Esophagus squamous epithelium (tissue), 5 donors: ENCODE data around the gene OR6S1. TPM values are rescaled to one million over a fixed set of nuclear protein-coding genes. Genes with fewer than 3 reads are reported as not detected.

Experiments
- DNase-seq: peaks from one replicate; lab custom pipeline; 2025; lab: John Stamatoyannopoulos, UW
- H3K27ac ChIP-seq, 4 donors: fragments of 200-600 bp; sonication (generic); one replicate each; pipeline ENCODE4 v1.5.1; 2016 to 2019; ENCODE audit warnings: mild to moderate bottlenecking in 1 of 4
- H3K27me3 ChIP-seq, 4 donors: fragments of 200-600 bp; sonication (generic); 1 replicate in 3 of 4; 2 replicates in 1 of 4; pipeline versions ENCODE4 v1.5.1 to v1.6.0; 2017 to 2021; ENCODE audit warnings: antibody characterized with exemption in 1 of 4
- H3K36me3 ChIP-seq, 3 donors: fragments of 200-600 bp; sonication (generic); one replicate each; pipeline ENCODE4 v1.5.1; 2016 to 2019
- H3K4me1 ChIP-seq, 3 donors: fragments of 200-600 bp; sonication (generic); one replicate each; pipeline ENCODE4 v1.5.1; 2017 to 2019
- H3K4me3 ChIP-seq, 4 donors: fragments of 200-600 bp; sonication (generic); 1 replicate in 3 of 4; 2 replicates in 1 of 4; pipeline ENCODE4 v1.5.1; 2016 to 2019; ENCODE audit warnings: mild to moderate bottlenecking in 2 of 4, moderate library complexity in 1 of 4
- H3K9me3 ChIP-seq, 3 donors: fragments of 200-600 bp; sonication (generic); one replicate each; pipeline ENCODE4 v1.5.1; 2016 to 2019
- POLR2A ChIP-seq, 4 donors: fragments of 450-650 bp; IDR thresholded peaks; one replicate each; pipeline ENCODE4 v1.6.1; 2017; ENCODE audit warnings: antibody characterized with exemption in 4 of 4, mild to moderate bottlenecking in 4 of 4, moderate library complexity in 3 of 4
- WGBS, 2 donors: methylation state at CpG; one replicate each; pipeline ENCODE4 v1.1.5; 2018; 5-methylcytosine and 5-hydroxymethylcytosine counted together
- intact Hi-C: fragments of 100-400 bp; cut with DNase I; formaldehyde crosslinking; loops from one replicate; pipeline ENCODE4 v1.15.0; 2022
- total RNA-seq, 4 donors: library from RNA; depleted of rRNA; stranded (reverse); fragments of >200 nt; gene quantifications; one replicate each; pipeline ENCODE4 v1.1.0, GENCODE V29; 2016
- TF ChIP-seq, protein P1 (sequence below), 6 experiments: fragments of 450-650 bp in 4 of 6; fragments of 200-600 bp in 2 of 6; sonication (generic) in 2 of 6; IDR thresholded peaks; one replicate each; pipeline ENCODE4 v1.5.1; 2016 to 2019; ENCODE audit warnings: antibody characterized with exemption in 6 of 6, mild to moderate bottlenecking in 4 of 6, moderate library complexity in 4 of 6
- donor health status: DM: yes; HTN: yes; CAD: no.

OR6S1 gene
- total RNA-seq, 4 donors from 2014 or later, result not detected

DNA sequence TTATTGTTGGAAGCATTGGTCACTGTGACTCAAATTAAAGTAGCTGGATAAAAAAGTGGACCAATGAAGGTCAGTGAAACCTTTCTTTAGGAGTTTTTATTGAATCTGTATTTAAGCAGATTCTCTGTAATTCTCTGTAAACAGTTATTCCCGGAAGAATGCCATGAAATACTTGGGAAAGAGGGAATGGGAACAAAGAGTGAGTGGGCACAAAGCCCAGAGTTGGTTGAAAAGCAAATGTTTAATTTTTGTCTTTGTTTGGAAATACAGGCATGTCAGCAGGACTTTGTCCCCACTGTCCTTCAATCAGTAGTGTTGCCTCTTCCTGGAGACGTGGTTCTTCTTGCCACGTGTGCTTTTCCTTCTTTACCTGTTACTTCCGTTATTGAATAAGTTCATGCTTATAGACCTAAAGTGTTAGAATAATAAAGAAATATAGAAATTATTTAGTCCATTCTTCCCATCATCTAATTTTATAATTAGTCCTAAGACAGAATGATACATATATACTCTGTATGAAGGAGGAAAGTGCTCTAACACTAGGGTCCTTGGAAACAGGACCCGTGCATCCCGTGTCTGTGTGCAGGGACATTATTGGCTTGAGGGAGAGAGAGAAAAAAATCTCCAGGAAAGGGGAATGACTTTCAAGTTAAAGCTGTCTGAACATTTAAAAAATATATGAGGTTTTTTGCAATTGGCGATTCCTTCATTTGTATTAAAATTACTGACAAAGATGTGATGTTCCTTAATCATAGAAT lies 45.1 kb upstream of the OR6S1 start:
- TF ChIP-seq POLR2A (IDR thresholded peaks at IDR 0.05), result no peak
- TF ChIP-seq, protein P1, sequence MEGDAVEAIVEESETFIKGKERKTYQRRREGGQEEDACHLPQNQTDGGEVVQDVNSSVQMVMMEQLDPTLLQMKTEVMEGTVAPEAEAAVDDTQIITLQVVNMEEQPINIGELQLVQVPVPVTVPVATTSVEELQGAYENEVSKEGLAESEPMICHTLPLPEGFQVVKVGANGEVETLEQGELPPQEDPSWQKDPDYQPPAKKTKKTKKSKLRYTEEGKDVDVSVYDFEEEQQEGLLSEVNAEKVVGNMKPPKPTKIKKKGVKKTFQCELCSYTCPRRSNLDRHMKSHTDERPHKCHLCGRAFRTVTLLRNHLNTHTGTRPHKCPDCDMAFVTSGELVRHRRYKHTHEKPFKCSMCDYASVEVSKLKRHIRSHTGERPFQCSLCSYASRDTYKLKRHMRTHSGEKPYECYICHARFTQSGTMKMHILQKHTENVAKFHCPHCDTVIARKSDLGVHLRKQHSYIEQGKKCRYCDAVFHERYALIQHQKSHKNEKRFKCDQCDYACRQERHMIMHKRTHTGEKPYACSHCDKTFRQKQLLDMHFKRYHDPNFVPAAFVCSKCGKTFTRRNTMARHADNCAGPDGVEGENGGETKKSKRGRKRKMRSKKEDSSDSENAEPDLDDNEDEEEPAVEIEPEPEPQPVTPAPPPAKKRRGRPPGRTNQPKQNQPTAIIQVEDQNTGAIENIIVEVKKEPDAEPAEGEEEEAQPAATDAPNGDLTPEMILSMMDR (IDR thresholded peaks at IDR 0.05), result no peak
- no peak for DNase-seq
- Histone ChIP-seq H3K4me1 (peaks cover 12 to 59% (median 14%) of the 10 kb centered on the region in 3 donors), H3K4me3 (peak overlapping the region in 2 of 4 donors; percentile 71 to 89), H3K27ac (peak overlapping the region in 3 of 4 donors; percentile 57 to 100 (median 98)), H3K36me3 (no peaks in the 10 kb centered on the region), H3K27me3 (no peaks in the 10 kb centered on the region), H3K9me3 (no peaks in the 10 kb centered on the region)
- 64 to 68% methylated on average over 7 of the region's 7 CpGs for WGBS, 2 donors
- intact Hi-C loops, result loop anchor here (10.0 kb wide), 1 partner anchor 352 kb away; the partner anchor contains the start of gene CCNB1IP1

- H3K9me3 ChIP-seq, result no peaks in the 10 kb centered on the region
- peaks cover 20 to 66% (median 21%) of the 10 kb centered on the region in 3 donors for H3K4me1 ChIP-seq
- H3K27me3 ChIP-seq, result no peaks in the 10 kb centered on the region
- TF ChIP-seq POLR2A (IDR thresholded peaks at IDR 0.05), result no peak
- TF ChIP-seq, protein P1 (IDR thresholded peaks at IDR 0.05), result no peak
- DNase-seq, result no peak
- intact Hi-C loops, result loop anchor here (2.0 to 10.0 kb wide), 2 partner anchors 72 to 350 kb away; partner anchors contain the start of gene CCNB1IP1
- peak overlapping the region; percentile 98 to 100 (median 99) for H3K27ac ChIP-seq
- H3K4me3 ChIP-seq, result peak overlapping the region; percentile 65 to 93 (median 80)
- 12 to 16% methylated on average over 15 to 17 of the region's 22 CpGs for WGBS, 2 donors
- H3K36me3 ChIP-seq, result no peaks in the 10 kb centered on the region
Measured at GRCh38 chr14:20684662-20685456, 43.4 kb upstream of the OR6S1 start.

- TF ChIP-seq, protein P1 (IDR thresholded peaks at IDR 0.05), result peak in 2 of 6 experiments; percentile 3 to 7
- peak in 3 of 4 donors; percentile 49 to 81 (median 73) for TF ChIP-seq POLR2A (IDR thresholded peaks at IDR 0.05)
- 0% methylated on average over 15 to 24 of the region's 42 CpGs for WGBS, 2 donors
- H3K36me3 ChIP-seq, result no peaks in the 10 kb centered on the region
- peak within 1 kb of the TSS; percentile 65 to 93 (median 80) for H3K4me3 ChIP-seq
- intact Hi-C loops, result loop anchor here (2.0 to 10.0 kb wide), 2 partner anchors 71 to 349 kb away; partner anchors contain the start of gene CCNB1IP1
- H3K27ac ChIP-seq, result peak within 1 kb of the TSS; percentile 98 to 100 (median 99)
- no peaks in the 10 kb centered on the region for H3K9me3 ChIP-seq
- no peaks in the 10 kb centered on the region for H3K27me3 ChIP-seq
- peaks cover 20 to 69% (median 21%) of the 10 kb centered on the region in 3 donors for H3K4me1 ChIP-seq
- peak; percentile 26 for DNase-seq
Measured at GRCh38 chr14:20683891-20684661, 42.6 kb upstream of the OR6S1 start, which contains the start of gene RNASE4. RNASE4 (plus strand) TSS chr14:20684560; CDS start chr14:20699372, 14,812 bp downstream.

GRCh38 chr14:20683125-20683890 lies 41.8 kb upstream of the OR6S1 start:
- no peaks in the 10 kb centered on the region for H3K36me3 ChIP-seq
- H3K9me3 ChIP-seq, result no peaks in the 10 kb centered on the region
- no peaks in the 10 kb centered on the region for H3K27me3 ChIP-seq
- peaks cover 20 to 69% (median 21%) of the 10 kb centered on the region in 3 donors for H3K4me1 ChIP-seq
- H3K27ac ChIP-seq, result peak overlapping the region; percentile 98 to 100 (median 99)
- H3K4me3 ChIP-seq, result peak overlapping the region; percentile 65 to 93 (median 80)
- TF ChIP-seq, protein P1 (IDR thresholded peaks at IDR 0.05), result no peak
- no peak for TF ChIP-seq POLR2A (IDR thresholded peaks at IDR 0.05)
- no peak for DNase-seq
- 0 to 1% methylated on average over 21 to 23 of the region's 38 CpGs for WGBS, 2 donors
- intact Hi-C loops, result loop anchor here (10.0 kb wide), 1 partner anchor 349 kb away; the partner anchor contains the start of gene CCNB1IP1
